Mammary epithelial cell (primary cell): ENCODE data around the gene DZIP1.

Source experiments
- CTCF ChIP-seq, 2 donors: IDR thresholded peaks in 1 of 2; conservative IDR thresholded peaks in 1 of 2; 2 replicates each; pipeline ENCODE4 v1.5.1; 2011 to 2012; ENCODE audit warnings: inconsistent platforms in 2 of 2, low read length in 2 of 2, mild to moderate bottlenecking in 2 of 2, control low read depth in 1 of 2, low read depth in 1 of 2; ENCODE audit not compliant: insufficient read depth in 1 of 2; ENCODE audit errors: extremely low read depth in 1 of 2
- EZH2 ChIP-seq: IDR thresholded peaks from 2 replicates; pipeline ENCODE4 v1.6.1; 2012; ENCODE audit warnings: low read length, inconsistent platforms, borderline replicate concordance

GRCh38 chr13:95560387-95560786 is 84.1 kb downstream of the DZIP1 start:
- TF ChIP-seq CTCF (conservative IDR thresholded peaks at IDR 0.05 in 1 of 2, IDR thresholded peaks at IDR 0.05 in 1 of 2; ENCODE audit: extremely low read depth in 1 of 2, insufficient read depth in 1 of 2, low read depth in 1 of 2, low read length in 2 of 2) (no peak), EZH2 (no peak)
